Measurements from ENCODE around the gene NFATC1. TPM values are rescaled to one million over a fixed set of nuclear protein-coding genes. Genes with fewer than 3 reads are reported as not detected.

The NFATC1 gene
- total RNA-seq, 1 donor from 2014 or later = 0.53 TPM

DNA sequence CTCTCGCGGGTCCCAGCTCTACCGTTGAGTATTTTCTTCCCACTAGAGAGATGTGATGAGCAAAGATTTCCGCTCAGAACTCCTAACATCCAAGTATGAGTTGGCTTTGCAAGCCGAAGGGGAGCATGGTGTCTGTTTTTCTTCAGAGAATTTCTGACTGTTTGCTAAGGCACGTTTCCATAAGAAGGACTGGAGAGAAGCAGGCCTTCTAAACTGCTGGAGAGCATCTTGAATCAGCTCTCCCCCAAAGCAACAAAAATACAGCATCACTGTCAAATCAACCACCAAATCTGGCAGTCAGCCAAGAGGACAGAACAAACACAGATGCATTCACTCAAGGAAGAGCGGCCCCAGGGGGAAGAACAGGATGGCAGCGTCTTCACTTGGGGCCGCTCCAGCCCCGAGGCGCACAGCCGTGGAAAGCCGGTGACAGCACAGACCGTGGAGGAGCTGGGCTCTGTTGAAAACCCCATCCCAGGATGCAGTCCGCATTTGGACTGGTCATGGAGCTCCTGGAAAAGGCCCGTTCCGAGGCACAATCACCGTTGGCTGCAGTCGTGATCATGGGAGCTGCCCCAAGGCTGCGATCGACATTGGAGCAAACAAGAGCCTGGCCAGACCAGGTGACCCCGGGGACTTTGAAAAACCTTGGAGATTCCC, 101.4 kb downstream of the NFATC1 start:
- FAIRE-seq (no peak), DNase-seq (ENCODE audit: low read depth) (no peak)
- Histone ChIP-seq H3K4me3 (ENCODE audit: low read depth, low read length) (no peak overlapping the region), H3K27me3 (ENCODE audit: control insufficient read depth, insufficient read depth, low read length) (no peaks in the 10 kb centered on the region), H3K36me3 (ENCODE audit: control insufficient read depth, insufficient read depth, low read length) (no peaks in the 10 kb centered on the region)
- TF ChIP-seq, protein P1, sequence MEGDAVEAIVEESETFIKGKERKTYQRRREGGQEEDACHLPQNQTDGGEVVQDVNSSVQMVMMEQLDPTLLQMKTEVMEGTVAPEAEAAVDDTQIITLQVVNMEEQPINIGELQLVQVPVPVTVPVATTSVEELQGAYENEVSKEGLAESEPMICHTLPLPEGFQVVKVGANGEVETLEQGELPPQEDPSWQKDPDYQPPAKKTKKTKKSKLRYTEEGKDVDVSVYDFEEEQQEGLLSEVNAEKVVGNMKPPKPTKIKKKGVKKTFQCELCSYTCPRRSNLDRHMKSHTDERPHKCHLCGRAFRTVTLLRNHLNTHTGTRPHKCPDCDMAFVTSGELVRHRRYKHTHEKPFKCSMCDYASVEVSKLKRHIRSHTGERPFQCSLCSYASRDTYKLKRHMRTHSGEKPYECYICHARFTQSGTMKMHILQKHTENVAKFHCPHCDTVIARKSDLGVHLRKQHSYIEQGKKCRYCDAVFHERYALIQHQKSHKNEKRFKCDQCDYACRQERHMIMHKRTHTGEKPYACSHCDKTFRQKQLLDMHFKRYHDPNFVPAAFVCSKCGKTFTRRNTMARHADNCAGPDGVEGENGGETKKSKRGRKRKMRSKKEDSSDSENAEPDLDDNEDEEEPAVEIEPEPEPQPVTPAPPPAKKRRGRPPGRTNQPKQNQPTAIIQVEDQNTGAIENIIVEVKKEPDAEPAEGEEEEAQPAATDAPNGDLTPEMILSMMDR (IDR thresholded peaks at IDR 0.05; ENCODE audit: insufficient read depth, low read length, severe bottlenecking) = no peak

DNA sequence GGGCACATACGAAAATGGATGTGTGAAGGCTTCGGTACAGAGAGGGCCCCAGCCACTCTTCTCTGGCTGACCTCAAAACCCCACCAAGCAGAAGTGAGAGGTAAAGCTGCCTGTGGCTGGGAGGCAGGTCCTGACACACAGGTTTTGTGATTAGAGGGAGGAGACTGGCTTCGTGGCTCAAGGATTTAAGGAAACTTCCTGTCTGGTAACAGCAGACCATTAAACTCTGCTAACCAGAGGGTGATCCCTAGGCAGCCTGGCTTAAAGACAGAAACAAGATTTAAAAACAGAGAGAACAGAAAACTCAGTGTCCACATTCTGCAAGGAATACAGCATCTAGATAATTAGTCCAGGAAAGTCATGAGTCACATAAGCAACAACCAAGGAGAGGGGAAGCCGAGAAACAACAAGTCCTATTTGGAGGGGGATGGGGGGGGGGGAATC, 101.9 kb downstream of the NFATC1 start:
- FAIRE-seq (no peak), DNase-seq (ENCODE audit: low read depth) (no peak)
- H3K36me3 ChIP-seq (ENCODE audit: control insufficient read depth, insufficient read depth, low read length) = no peaks in the 10 kb centered on the region
- H3K4me3 ChIP-seq (ENCODE audit: low read depth, low read length) = no peak overlapping the region
- TF ChIP-seq, protein P1 (IDR thresholded peaks at IDR 0.05; ENCODE audit: insufficient read depth, low read length, severe bottlenecking) = no peak
- no peaks in the 10 kb centered on the region for H3K27me3 ChIP-seq (ENCODE audit: control insufficient read depth, insufficient read depth, low read length)

DNA sequence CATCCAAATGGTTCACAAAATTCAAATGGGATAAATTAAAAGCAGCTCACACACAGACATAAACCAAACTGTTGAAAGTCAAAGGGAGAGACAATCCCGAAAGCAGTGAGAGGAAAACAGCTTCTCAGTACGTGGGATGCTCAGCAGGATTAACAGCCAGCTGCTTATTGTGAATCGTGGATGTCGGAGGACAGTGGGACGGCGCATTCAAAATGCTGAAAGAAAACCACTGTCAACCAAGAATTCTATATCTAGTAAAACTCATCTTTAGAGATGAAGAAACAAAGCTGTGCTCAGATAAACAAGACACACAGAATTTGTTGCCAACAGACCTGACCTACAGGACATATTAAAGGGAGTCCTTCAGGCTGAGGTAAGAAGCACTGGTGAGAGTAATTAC, 102.9 kb downstream of the NFATC1 start:
- TF ChIP-seq, protein P1 (IDR thresholded peaks at IDR 0.05; ENCODE audit: insufficient read depth, low read length, severe bottlenecking) = no peak
- no peak for FAIRE-seq
- H3K4me3 ChIP-seq (ENCODE audit: low read depth, low read length) = no peak overlapping the region

DNA sequence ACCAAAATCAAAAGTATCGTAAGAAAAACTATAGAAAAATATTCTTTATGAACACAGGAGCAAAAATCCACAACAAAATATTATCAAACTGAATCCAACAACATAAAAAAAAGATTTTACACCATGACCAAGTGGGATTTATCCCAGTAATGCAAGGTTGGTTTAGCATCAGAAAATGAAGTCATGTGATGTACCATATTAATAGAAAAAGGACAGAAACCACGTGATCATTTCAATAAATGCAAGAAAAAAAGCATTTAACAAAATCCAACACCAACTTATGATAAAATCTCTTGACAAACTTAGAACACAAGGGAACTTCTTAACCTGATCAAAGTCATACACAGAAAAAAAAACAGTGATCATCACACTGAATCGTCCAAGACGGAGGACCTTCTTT, 105.3 kb downstream of the NFATC1 start:
- no peak for DNase-seq (ENCODE audit: low read depth)
- H3K4me3 ChIP-seq (ENCODE audit: low read depth, low read length) = no peak overlapping the region
- TF ChIP-seq, protein P1 (IDR thresholded peaks at IDR 0.05; ENCODE audit: insufficient read depth, low read length, severe bottlenecking) = no peak
- H3K27me3 ChIP-seq (ENCODE audit: control insufficient read depth, insufficient read depth, low read length) = no peaks in the 10 kb centered on the region
- no peak for FAIRE-seq
- no peaks in the 10 kb centered on the region for H3K36me3 ChIP-seq (ENCODE audit: control insufficient read depth, insufficient read depth, low read length)

More for the DNA sequence above, 102.9 kb downstream of the NFATC1 start:
- DNase-seq (ENCODE audit: low read depth) = no peak
- no peaks in the 10 kb centered on the region for H3K36me3 ChIP-seq (ENCODE audit: control insufficient read depth, insufficient read depth, low read length)
- no peaks in the 10 kb centered on the region for H3K27me3 ChIP-seq (ENCODE audit: control insufficient read depth, insufficient read depth, low read length)

DNA sequence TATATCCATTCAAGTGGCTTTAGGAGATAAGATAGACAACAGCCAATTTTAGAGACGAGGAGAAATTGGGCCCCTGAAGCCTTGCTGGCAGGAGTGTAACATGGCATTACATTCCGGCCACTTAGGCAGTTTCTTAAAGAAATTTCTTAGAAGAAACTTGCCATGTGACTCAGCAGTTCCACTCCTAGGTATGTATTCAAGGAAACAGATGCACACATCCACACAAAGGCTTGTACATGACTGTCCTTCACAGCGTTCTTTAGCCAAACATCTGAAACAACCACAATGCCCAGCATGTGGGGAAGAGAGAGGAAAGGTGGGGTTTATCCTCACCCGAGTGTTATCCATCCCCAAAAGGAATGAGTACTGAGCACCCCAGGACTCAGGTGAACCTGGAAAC, 107.1 kb downstream of the NFATC1 start:
- no peaks in the 10 kb centered on the region for H3K27me3 ChIP-seq (ENCODE audit: control insufficient read depth, insufficient read depth, low read length)
- FAIRE-seq (no peak), DNase-seq (ENCODE audit: low read depth) (peak; percentile 17)
- no peak overlapping the region for H3K4me3 ChIP-seq (ENCODE audit: low read depth, low read length)
- TF ChIP-seq, protein P1 (IDR thresholded peaks at IDR 0.05; ENCODE audit: insufficient read depth, low read length, severe bottlenecking) = no peak
- H3K36me3 ChIP-seq (ENCODE audit: control insufficient read depth, insufficient read depth, low read length) = no peaks in the 10 kb centered on the region

DNA sequence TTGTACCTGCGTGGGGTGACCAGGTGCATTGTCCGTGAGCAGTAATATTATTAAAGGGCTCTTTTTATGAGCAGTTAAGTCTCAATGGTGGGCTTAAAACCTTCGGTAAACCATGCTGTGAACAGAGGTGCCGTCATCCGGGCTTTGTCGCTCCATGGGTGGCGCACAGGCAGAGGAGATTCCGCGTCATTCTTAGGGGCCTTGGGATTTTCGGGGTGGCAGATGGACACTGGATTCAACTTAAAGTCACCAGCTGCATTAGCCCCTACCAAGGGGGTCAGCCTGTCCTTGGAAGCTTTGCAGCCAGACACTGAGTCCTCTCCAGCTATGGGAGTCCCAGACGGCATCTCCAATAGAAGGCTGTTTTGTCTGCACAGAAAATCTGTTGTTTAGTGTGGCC, 107.7 kb downstream of the NFATC1 start:
- Histone ChIP-seq H3K36me3 (ENCODE audit: control insufficient read depth, insufficient read depth, low read length) (no peaks in the 10 kb centered on the region), H3K4me3 (ENCODE audit: low read depth, low read length) (no peak overlapping the region), H3K27me3 (ENCODE audit: control insufficient read depth, insufficient read depth, low read length) (no peaks in the 10 kb centered on the region)
- DNase-seq (ENCODE audit: low read depth) = no peak
- no peak for FAIRE-seq
- TF ChIP-seq, protein P1 (IDR thresholded peaks at IDR 0.05; ENCODE audit: insufficient read depth, low read length, severe bottlenecking) = no peak
